NT2/D1 (cell line): ENCODE data around the gene PTX4.
"Not testable (repeated sequence)": the region's sequence is repeated elsewhere in the genome, so short reads cannot be mapped to it uniquely, and the experiment has no call there.

Source experiments
- DNase-seq: peaks from one replicate; pipeline ENCODE4 v3.0.0-alpha.2; 2011; ENCODE audit warnings: low read depth, low spot score
- H3K27me3 ChIP-seq: 2 replicates; pipeline ENCODE4 v1.6.0; 2011; ENCODE audit warnings: mild to moderate bottlenecking; ENCODE audit not compliant: insufficient read length, insufficient read depth
- H3K36me3 ChIP-seq: 2 replicates; pipeline ENCODE4 v1.6.1; 2011; ENCODE audit warnings: mild to moderate bottlenecking, low read length, mixed read lengths; ENCODE audit not compliant: insufficient read depth, insufficient read length
- H3K4me1 ChIP-seq: 2 replicates; pipeline ENCODE4 v1.5.1; 2011; ENCODE audit not compliant: insufficient read depth, insufficient read length
- H3K4me3 ChIP-seq: 2 replicates; pipeline ENCODE4 v1.5.1; 2011; ENCODE audit warnings: low read depth; ENCODE audit not compliant: insufficient read length
- H3K9ac ChIP-seq: 2 replicates; pipeline ENCODE4 v1.6.0; 2011; ENCODE audit warnings: low read depth; ENCODE audit not compliant: insufficient read length
- H3K9me3 ChIP-seq: 2 replicates; pipeline ENCODE4 v1.5.1; 2011; ENCODE audit warnings: mild to moderate bottlenecking, low read length; ENCODE audit not compliant: insufficient read depth
- SUZ12 ChIP-seq: IDR thresholded peaks from 2 replicates; pipeline ENCODE4 v1.6.1; 2011; ENCODE audit not compliant: insufficient read length, insufficient read depth; ENCODE audit errors: extremely low read depth
- YY1 ChIP-seq: IDR thresholded peaks from 2 replicates; pipeline ENCODE4 v1.6.1; 2011; ENCODE audit not compliant: insufficient read length, insufficient read depth
- ZNF274 ChIP-seq: IDR thresholded peaks from 2 replicates; pipeline ENCODE4 v1.6.1; 2011; ENCODE audit warnings: mild to moderate bottlenecking, low read depth, low read length

The PTX4 gene

DNA sequence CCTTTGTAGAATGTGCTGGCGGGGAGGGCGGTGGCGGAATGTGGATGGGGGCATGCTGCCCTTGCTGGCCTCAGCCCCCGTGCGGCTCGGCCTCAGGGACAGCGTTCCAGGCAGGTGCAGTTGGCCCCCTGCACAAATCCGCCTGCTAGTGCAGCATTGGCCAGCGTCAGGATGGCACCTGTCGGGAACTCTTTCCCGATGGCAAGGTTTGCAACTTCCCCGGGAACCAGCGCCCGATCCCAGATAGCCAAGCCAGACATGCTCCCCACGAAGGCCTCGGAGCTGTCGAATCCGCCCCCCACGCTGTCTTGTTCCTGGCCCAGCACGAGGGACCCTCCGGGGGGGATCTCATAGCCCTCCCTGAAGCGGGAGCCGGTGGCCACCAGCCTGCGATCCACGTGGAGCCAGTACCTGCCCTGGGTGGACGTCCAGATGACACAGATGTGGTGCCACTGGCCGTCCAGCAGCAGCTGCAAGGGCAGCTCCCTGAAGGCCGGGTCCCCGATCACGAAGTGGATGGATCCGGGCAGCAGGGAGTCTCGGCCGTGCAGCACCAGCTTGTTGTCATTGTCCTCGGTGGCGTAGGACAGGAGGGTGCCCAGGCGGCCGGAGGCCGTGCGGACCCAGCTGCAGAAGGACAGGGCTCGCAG, 2.8 kb downstream of the PTX4 start:
- Histone ChIP-seq H3K9ac (no peak overlapping the region), H3K4me1 (no peaks in the 10 kb centered on the region), H3K36me3 (no peaks in the 10 kb centered on the region), H3K4me3 (no peak overlapping the region), H3K27me3 (peaks cover 4% of the 10 kb centered on the region), H3K9me3 (no peaks in the 10 kb centered on the region)
- TF ChIP-seq YY1 (no peak), SUZ12 (no peak), ZNF274 (no peak)
- DNase-seq = no peak

GRCh38 chr16:1481906-1482835, 6.6 kb downstream of the PTX4 start:
- Histone ChIP-seq H3K4me1 (no peaks in the 10 kb centered on the region), H3K9ac (no peak overlapping the region), H3K4me3 (no peak overlapping the region), H3K36me3 (no peaks in the 10 kb centered on the region), H3K27me3 (peaks cover 6% of the 10 kb centered on the region), H3K9me3 (no peaks in the 10 kb centered on the region)
- TF ChIP-seq SUZ12 = no peak
- TF ChIP-seq ZNF274 = no peak
- TF ChIP-seq YY1 = no peak
- no peak for DNase-seq

DNA sequence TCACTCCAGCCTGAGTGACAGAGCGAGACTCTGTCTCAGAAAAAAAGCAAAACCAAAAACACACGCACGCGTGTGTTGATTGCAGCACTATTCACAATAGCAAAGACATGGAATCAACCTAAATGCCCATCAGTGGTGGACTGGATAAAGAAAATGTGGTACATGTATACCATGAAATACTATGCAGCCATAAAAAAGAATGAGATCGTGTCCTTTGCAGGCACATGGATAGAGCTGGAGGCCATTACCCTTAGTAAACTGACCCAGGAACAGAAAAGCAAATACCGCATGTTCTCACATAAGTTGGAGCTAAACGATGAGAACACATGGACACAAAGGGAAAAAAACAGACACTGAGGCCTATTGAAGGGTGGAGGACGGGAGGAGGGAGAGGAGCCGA, 9.8 kb downstream of the PTX4 start:
- H3K4me1 ChIP-seq, H3K27me3 ChIP-seq, H3K9me3 ChIP-seq, H3K9ac ChIP-seq, H3K36me3 ChIP-seq, DNase-seq, H3K4me3 ChIP-seq: not testable (repeated sequence)

GRCh38 chr16:1477033-1477432, 11.7 kb downstream of the PTX4 start:
- Histone ChIP-seq H3K9me3 (no peaks in the 10 kb centered on the region), H3K36me3 (no peaks in the 10 kb centered on the region), H3K27me3 (peaks cover 6% of the 10 kb centered on the region), H3K9ac (no peak overlapping the region), H3K4me1 (no peaks in the 10 kb centered on the region), H3K4me3 (no peak overlapping the region)
- TF ChIP-seq SUZ12 (no peak), YY1 (no peak), ZNF274 (no peak)
- DNase-seq = no peak

GRCh38 chr16:1475552-1476114, 13.1 kb downstream of the PTX4 start:
- DNase-seq = no peak
- no peaks in the 10 kb centered on the region for H3K9me3 ChIP-seq
- peaks cover 2% of the 10 kb centered on the region for H3K27me3 ChIP-seq
- peaks cover 4% of the 10 kb centered on the region for H3K36me3 ChIP-seq
- TF ChIP-seq YY1 (no peak), ZNF274 (no peak), SUZ12 (no peak)
- H3K4me1 ChIP-seq = peaks cover 6% of the 10 kb centered on the region
- peak overlapping the region; percentile 87 for H3K4me3 ChIP-seq
- peak overlapping the region; percentile 95 for H3K9ac ChIP-seq

- peaks cover 4% of the 10 kb centered on the region for H3K36me3 ChIP-seq
- H3K4me3 ChIP-seq = peak within 1 kb of the TSS; percentile 87
- TF ChIP-seq SUZ12 (no peak), ZNF274 (no peak), YY1 (no peak)
- peak within 1 kb of the TSS; percentile 95 for H3K9ac ChIP-seq
- DNase-seq = peak; percentile 81
- H3K27me3 ChIP-seq = peaks cover 2% of the 10 kb centered on the region
- no peaks in the 10 kb centered on the region for H3K9me3 ChIP-seq
- peaks cover 6% of the 10 kb centered on the region for H3K4me1 ChIP-seq
Measured at GRCh38 chr16:1474796-1475551, 13.8 kb downstream of the PTX4 start, which contains the start of gene CLCN7. CLCN7 (minus strand) TSS chr16:1475028; CDS start chr16:1474974, 54 bp downstream.
